ENCODE measurements around the gene PRH2. TPM values are rescaled to one million over a fixed set of nuclear protein-coding genes. Genes with fewer than 3 reads are reported as not detected.

The PRH2 gene
- total RNA-seq, 1 donor from 2014 or later, result not detected

GRCh38 chr12:10910380-10910779 is 18.7 kb upstream of the PRH2 start:
- TF ChIP-seq CTCF (IDR thresholded peaks at IDR 0.05; ENCODE audit: unreplicated experiment), result no peak
- Mint-ChIP-seq H3K27me3 (ENCODE audit: unreplicated experiment) (no peaks in the 10 kb centered on the region), H3K9me3 (ENCODE audit: unreplicated experiment) (no peaks in the 10 kb centered on the region), H3K4me1 (ENCODE audit: unreplicated experiment) (peaks cover 3% of the 10 kb centered on the region), H3K36me3 (ENCODE audit: low read depth, unreplicated experiment) (no peaks in the 10 kb centered on the region), H3K27ac (ENCODE audit: unreplicated experiment) (no peak overlapping the region), H3K4me3 (ENCODE audit: unreplicated experiment) (no peak overlapping the region)
- no peak for DNase-seq (ENCODE audit: low spot score)

GRCh38 chr12:10919809-10920208 is 9.2 kb upstream of the PRH2 start:
- Mint-ChIP-seq H3K4me1 (ENCODE audit: unreplicated experiment) (no peaks in the 10 kb centered on the region), H3K4me3 (ENCODE audit: unreplicated experiment) (no peak overlapping the region), H3K27ac (ENCODE audit: unreplicated experiment) (no peak overlapping the region), H3K27me3 (ENCODE audit: unreplicated experiment) (no peaks in the 10 kb centered on the region), H3K36me3 (ENCODE audit: low read depth, unreplicated experiment) (no peaks in the 10 kb centered on the region), H3K9me3 (ENCODE audit: unreplicated experiment) (no peaks in the 10 kb centered on the region)
- DNase-seq (ENCODE audit: low spot score), result no peak
- TF ChIP-seq CTCF (IDR thresholded peaks at IDR 0.05; ENCODE audit: unreplicated experiment), result no peak

GRCh38 chr12:10926269-10926668 is 2.8 kb upstream of the PRH2 start:
- H3K4me1 Mint-ChIP-seq (ENCODE audit: unreplicated experiment), result peaks cover 4% of the 10 kb centered on the region
- no peaks in the 10 kb centered on the region for H3K36me3 Mint-ChIP-seq (ENCODE audit: low read depth, unreplicated experiment)
- no peak for TF ChIP-seq CTCF (IDR thresholded peaks at IDR 0.05; ENCODE audit: unreplicated experiment)
- DNase-seq (ENCODE audit: low spot score), result no peak
- H3K4me3 Mint-ChIP-seq (ENCODE audit: unreplicated experiment), result no peak overlapping the region
- H3K9me3 Mint-ChIP-seq (ENCODE audit: unreplicated experiment), result no peaks in the 10 kb centered on the region
- H3K27ac Mint-ChIP-seq (ENCODE audit: unreplicated experiment), result no peak overlapping the region
- H3K27me3 Mint-ChIP-seq (ENCODE audit: unreplicated experiment), result peaks cover 2% of the 10 kb centered on the region

- H3K4me1 Mint-ChIP-seq (ENCODE audit: unreplicated experiment), result peaks cover under 1% of the 10 kb centered on the region
- no peak for DNase-seq (ENCODE audit: low spot score)
- H3K36me3 Mint-ChIP-seq (ENCODE audit: low read depth, unreplicated experiment), result no peaks in the 10 kb centered on the region
- TF ChIP-seq CTCF (IDR thresholded peaks at IDR 0.05; ENCODE audit: unreplicated experiment), result no peak
- H3K4me3 Mint-ChIP-seq (ENCODE audit: unreplicated experiment), result no peak overlapping the region
- no peaks in the 10 kb centered on the region for H3K9me3 Mint-ChIP-seq (ENCODE audit: unreplicated experiment)
- H3K27ac Mint-ChIP-seq (ENCODE audit: unreplicated experiment), result no peak overlapping the region
- no peaks in the 10 kb centered on the region for H3K27me3 Mint-ChIP-seq (ENCODE audit: unreplicated experiment)
Observed at GRCh38 chr12:10936506-10936905, 7.5 kb downstream of the PRH2 start.

GRCh38 chr12:10939163-10939562 is 10.1 kb downstream of the PRH2 start, which contains the start of gene TAS2R14:
Gene TAS2R14 (minus strand): TSS chr12:10939263. CDS start chr12:10939207, 56 bp downstream.
- H3K4me1 Mint-ChIP-seq (ENCODE audit: unreplicated experiment), result peaks cover 17% of the 10 kb centered on the region
- H3K4me3 Mint-ChIP-seq (ENCODE audit: unreplicated experiment), result no peak within 1 kb of the TSS
- DNase-seq (ENCODE audit: low spot score), result no peak
- H3K27me3 Mint-ChIP-seq (ENCODE audit: unreplicated experiment), result no peaks in the 10 kb centered on the region
- TF ChIP-seq CTCF (IDR thresholded peaks at IDR 0.05; ENCODE audit: unreplicated experiment), result no peak
- H3K27ac Mint-ChIP-seq (ENCODE audit: unreplicated experiment), result no peak within 1 kb of the TSS
- no peaks in the 10 kb centered on the region for H3K36me3 Mint-ChIP-seq (ENCODE audit: low read depth, unreplicated experiment)
- no peaks in the 10 kb centered on the region for H3K9me3 Mint-ChIP-seq (ENCODE audit: unreplicated experiment)
